ENCODE results near the gene ARL2BP. TPM values are rescaled to one million over a fixed set of nuclear protein-coding genes. Genes with fewer than 3 reads are reported as not detected.

Gene ARL2BP
- total RNA-seq, 1 experiment from 2014 or later, result 32.6 TPM

- H3K9me3 Mint-ChIP-seq (ENCODE audit: low read depth, unreplicated experiment), result no peaks in the 10 kb centered on the region
- BruUV-seq (replicated peaks), result no TSS peak
- peak; percentile 81 for DNase-seq
- H3K27me3 Mint-ChIP-seq (ENCODE audit: unreplicated experiment), result no peaks in the 10 kb centered on the region
- intact Hi-C loops (cut with micrococcal nuclease; ENCODE audit: unreplicated experiment), result loop anchor here (2.0 to 10.0 kb wide), 2 partner anchors 47 to 317 kb away; partner anchors contain the start of gene HERPUD1
- H3K4me3 Mint-ChIP-seq (ENCODE audit: low read depth, unreplicated experiment), result peak overlapping the region; percentile 43
- TF ChIP-seq CTCF (IDR thresholded peaks at IDR 0.05; ENCODE audit: unreplicated experiment), result no peak
- peaks cover 12% of the 10 kb centered on the region for H3K4me1 Mint-ChIP-seq (ENCODE audit: low read depth, unreplicated experiment)
- H3K27ac Mint-ChIP-seq (ENCODE audit: unreplicated experiment), result peak overlapping the region; percentile 77
- CTCF ChIA-PET, result interaction anchor here (0.5 to 3.2 kb wide), 10 partner anchors 8 to 170 kb away, joined by 3 to 18 read pairs (median 5); partner anchors contain the start of genes PSME3IP1 and RSPRY1
- H3K36me3 Mint-ChIP-seq (ENCODE audit: insufficient read depth, unreplicated experiment), result peaks cover 41% of the 10 kb centered on the region
Observed at GRCh38 chr16:57252148-57252721, 7.2 kb downstream of the ARL2BP start.

- intact Hi-C loops (cut with micrococcal nuclease; ENCODE audit: unreplicated experiment), result loop anchor here (2.0 to 10.0 kb wide), 2 partner anchors 45 to 319 kb away; partner anchors contain the start of gene HERPUD1
- CTCF ChIA-PET, result interaction anchor here (0.6 to 3.2 kb wide), 12 partner anchors 8 to 194 kb away, joined by 3 to 18 read pairs (median 4); partner anchors contain the start of genes ARL2BP, CIAPIN1, COQ9 and PLLP
- no peak overlapping the region for H3K4me3 Mint-ChIP-seq (ENCODE audit: low read depth, unreplicated experiment)
- H3K4me1 Mint-ChIP-seq (ENCODE audit: low read depth, unreplicated experiment), result peaks cover 12% of the 10 kb centered on the region
- BruUV-seq (replicated peaks), result no TSS peak
- H3K36me3 Mint-ChIP-seq (ENCODE audit: insufficient read depth, unreplicated experiment), result peaks cover 48% of the 10 kb centered on the region
- DNase-seq, result peak; percentile 63
- TF ChIP-seq CTCF (IDR thresholded peaks at IDR 0.05; ENCODE audit: unreplicated experiment), result no peak
- peak overlapping the region; percentile 77 for H3K27ac Mint-ChIP-seq (ENCODE audit: unreplicated experiment)
- no peaks in the 10 kb centered on the region for H3K9me3 Mint-ChIP-seq (ENCODE audit: low read depth, unreplicated experiment)
- no peaks in the 10 kb centered on the region for H3K27me3 Mint-ChIP-seq (ENCODE audit: unreplicated experiment)
Observed at GRCh38 chr16:57253466-57253865, 8.4 kb downstream of the ARL2BP start.

- no peak for DNase-seq
- peaks cover 51% of the 10 kb centered on the region for H3K36me3 Mint-ChIP-seq (ENCODE audit: insufficient read depth, unreplicated experiment)
- CTCF ChIA-PET, result no interaction called here
- H3K9me3 Mint-ChIP-seq (ENCODE audit: low read depth, unreplicated experiment), result no peaks in the 10 kb centered on the region
- H3K4me3 Mint-ChIP-seq (ENCODE audit: low read depth, unreplicated experiment), result no peak overlapping the region
- TSS peak; percentile 25 for BruUV-seq (replicated peaks)
- H3K4me1 Mint-ChIP-seq (ENCODE audit: low read depth, unreplicated experiment), result peaks cover 26% of the 10 kb centered on the region
- no peak for TF ChIP-seq CTCF (IDR thresholded peaks at IDR 0.05; ENCODE audit: unreplicated experiment)
- intact Hi-C loops (cut with micrococcal nuclease; ENCODE audit: unreplicated experiment), result loop anchor here (10.0 kb wide), 1 partner anchor 321 kb away; the partner anchor contains the start of gene HERPUD1
- no peak overlapping the region for H3K27ac Mint-ChIP-seq (ENCODE audit: unreplicated experiment)
- no peaks in the 10 kb centered on the region for H3K27me3 Mint-ChIP-seq (ENCODE audit: unreplicated experiment)
Observed at GRCh38 chr16:57255686-57256415, 10.8 kb downstream of the ARL2BP start.

- H3K36me3 Mint-ChIP-seq (ENCODE audit: insufficient read depth, unreplicated experiment), result peaks cover 44% of the 10 kb centered on the region
- H3K27ac Mint-ChIP-seq (ENCODE audit: unreplicated experiment), result no peak overlapping the region
- H3K9me3 Mint-ChIP-seq (ENCODE audit: low read depth, unreplicated experiment), result no peaks in the 10 kb centered on the region
- DNase-seq, result no peak
- H3K4me1 Mint-ChIP-seq (ENCODE audit: low read depth, unreplicated experiment), result peaks cover 35% of the 10 kb centered on the region
- H3K27me3 Mint-ChIP-seq (ENCODE audit: unreplicated experiment), result no peaks in the 10 kb centered on the region
- intact Hi-C loops (cut with micrococcal nuclease; ENCODE audit: unreplicated experiment), result loop anchor here (10.0 kb wide), 1 partner anchor 322 kb away; the partner anchor contains the start of gene HERPUD1
- no peak for TF ChIP-seq CTCF (IDR thresholded peaks at IDR 0.05; ENCODE audit: unreplicated experiment)
- BruUV-seq (replicated peaks), result no TSS peak
- no peak overlapping the region for H3K4me3 Mint-ChIP-seq (ENCODE audit: low read depth, unreplicated experiment)
- CTCF ChIA-PET, result no interaction called here
Observed at GRCh38 chr16:57256601-57257395, 11.7 kb downstream of the ARL2BP start.

Data from Calu3 (cell line).